Keratinocyte (primary cell): ENCODE measurements around the gene TNPO2.

Experiments
- EZH2 ChIP-seq: IDR thresholded peaks from one replicate; pipeline ENCODE4 v1.6.1; 2012; ENCODE audit warnings: inconsistent platforms, mild to moderate bottlenecking, low read length, moderate library complexity
- TF ChIP-seq, protein P1 (sequence below), 3 experiments: IDR thresholded peaks in 1 of 3; conservative IDR thresholded peaks in 1 of 3; optimal IDR thresholded peaks in 1 of 3; 2 replicates in 2 of 3; 3 replicates in 1 of 3; pipeline versions ENCODE3 to v1.5.1; 2011; ENCODE audit warnings: low read length in 3 of 3, mild to moderate bottlenecking in 3 of 3, moderate library complexity in 2 of 3, control low read depth in 1 of 3, inconsistent platforms in 1 of 3; ENCODE audit not compliant: insufficient read depth in 2 of 3; ENCODE audit errors: extremely low read depth in 1 of 3

DNA sequence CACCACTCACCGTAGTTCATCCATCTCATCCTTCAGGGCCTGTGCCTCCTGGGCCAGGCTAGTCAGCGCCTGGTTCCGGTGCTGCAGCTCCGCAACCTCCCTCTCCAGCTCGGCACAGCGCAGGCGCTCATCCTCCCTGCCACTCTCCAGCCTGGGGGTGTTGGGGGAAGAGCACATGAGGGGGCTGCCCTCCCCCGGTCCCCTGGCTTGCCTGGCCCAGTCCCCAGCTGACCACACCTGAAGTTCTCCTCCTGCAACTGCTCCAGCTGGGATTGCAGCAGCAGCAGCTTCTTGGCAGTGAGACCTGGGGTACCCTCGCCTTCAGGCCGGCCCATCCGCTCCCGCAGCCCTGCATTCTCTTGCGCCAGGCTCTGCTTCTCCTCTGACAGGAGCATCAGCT, 47.2 kb upstream of the TNPO2 start:
- TF ChIP-seq, protein P1, sequence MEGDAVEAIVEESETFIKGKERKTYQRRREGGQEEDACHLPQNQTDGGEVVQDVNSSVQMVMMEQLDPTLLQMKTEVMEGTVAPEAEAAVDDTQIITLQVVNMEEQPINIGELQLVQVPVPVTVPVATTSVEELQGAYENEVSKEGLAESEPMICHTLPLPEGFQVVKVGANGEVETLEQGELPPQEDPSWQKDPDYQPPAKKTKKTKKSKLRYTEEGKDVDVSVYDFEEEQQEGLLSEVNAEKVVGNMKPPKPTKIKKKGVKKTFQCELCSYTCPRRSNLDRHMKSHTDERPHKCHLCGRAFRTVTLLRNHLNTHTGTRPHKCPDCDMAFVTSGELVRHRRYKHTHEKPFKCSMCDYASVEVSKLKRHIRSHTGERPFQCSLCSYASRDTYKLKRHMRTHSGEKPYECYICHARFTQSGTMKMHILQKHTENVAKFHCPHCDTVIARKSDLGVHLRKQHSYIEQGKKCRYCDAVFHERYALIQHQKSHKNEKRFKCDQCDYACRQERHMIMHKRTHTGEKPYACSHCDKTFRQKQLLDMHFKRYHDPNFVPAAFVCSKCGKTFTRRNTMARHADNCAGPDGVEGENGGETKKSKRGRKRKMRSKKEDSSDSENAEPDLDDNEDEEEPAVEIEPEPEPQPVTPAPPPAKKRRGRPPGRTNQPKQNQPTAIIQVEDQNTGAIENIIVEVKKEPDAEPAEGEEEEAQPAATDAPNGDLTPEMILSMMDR (optimal IDR thresholded peaks at IDR 0.05 in 1 of 3, IDR thresholded peaks at IDR 0.05 in 1 of 3, conservative IDR thresholded peaks at IDR 0.05 in 1 of 3; ENCODE audit: extremely low read depth in 1 of 3, insufficient read depth in 2 of 3, low read length in 3 of 3) = no peak
- no peak for TF ChIP-seq EZH2
